A204.1 (cell line): ENCODE results near the gene SLC25A44.
"Not testable (repeated sequence)": the region's sequence is repeated elsewhere in the genome, so short reads cannot be mapped to it uniquely, and the experiment has no call there.

Experiments used
- FAIRE-seq: peaks from 2 replicates; lab custom pipeline; 2012; peaks lifted over from hg19 to GRCh38; lab: Jason Lieb, UNC

The SLC25A44 gene

GRCh38 chr1:156163712-156164111 is 30.2 kb upstream of the SLC25A44 start:
- FAIRE-seq = no peak

GRCh38 chr1:156164125-156164831 is 29.6 kb upstream of the SLC25A44 start:
- FAIRE-seq = no peak

- FAIRE-seq = no peak
Observed at GRCh38 chr1:156165083-156165482, 28.8 kb upstream of the SLC25A44 start.

DNA sequence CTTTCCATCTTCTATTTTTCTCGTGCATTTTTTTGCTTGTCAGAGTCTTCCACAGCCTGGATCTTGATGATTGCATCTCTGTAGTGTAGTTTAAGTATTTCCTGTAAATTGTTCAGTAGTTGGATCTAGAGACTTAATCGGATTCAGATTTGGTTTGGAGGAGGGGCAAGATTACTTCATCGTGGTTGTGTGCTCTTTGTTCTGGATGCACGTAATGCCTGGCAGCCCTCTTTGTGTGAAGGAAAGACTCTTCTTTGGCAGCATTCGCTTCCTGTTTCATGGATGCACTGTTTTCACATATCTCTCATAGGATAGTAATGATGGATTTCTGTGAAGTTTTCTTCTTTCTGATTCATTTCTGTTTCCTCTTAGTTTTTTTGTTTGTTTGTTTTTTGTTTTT is 26.4 kb upstream of the SLC25A44 start:
- FAIRE-seq = no peak

DNA sequence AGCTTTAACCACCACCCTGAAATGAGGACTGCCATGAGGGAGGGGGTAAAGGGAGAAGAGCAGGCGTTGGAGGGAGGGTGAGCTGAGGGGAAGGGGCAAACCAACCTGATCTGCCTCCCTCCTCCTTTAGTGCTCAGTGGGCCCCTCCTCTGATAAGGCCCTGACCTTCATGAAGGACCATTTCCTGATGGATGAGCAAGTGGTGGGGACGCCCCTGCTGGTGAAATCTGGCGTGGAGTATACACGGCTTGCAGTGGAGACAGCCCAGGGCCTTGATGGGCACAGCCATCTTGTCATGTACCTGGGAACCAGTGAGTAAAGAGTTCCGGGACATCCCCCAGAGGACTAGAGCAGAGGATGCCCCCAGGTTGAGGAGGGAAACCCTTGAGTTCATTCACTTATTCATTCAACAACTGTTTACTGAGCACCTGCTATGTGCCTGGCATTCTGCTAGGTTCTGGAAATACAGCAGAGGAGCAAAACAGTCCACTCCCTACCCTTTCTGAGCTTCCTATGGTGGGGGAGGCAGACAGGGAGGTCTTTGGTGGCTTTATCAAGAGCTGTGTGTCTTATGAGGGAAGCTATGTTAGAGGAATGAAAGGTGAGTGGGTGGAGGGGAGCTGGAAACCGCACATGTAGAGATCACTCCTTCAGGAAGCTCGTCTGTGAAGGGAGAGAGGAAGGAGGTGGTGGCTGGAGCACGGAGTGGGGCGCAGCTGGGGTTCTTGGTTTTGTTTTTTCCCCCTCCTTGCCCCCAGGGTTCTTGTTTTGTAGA is 21.0 kb upstream of the SLC25A44 start:
- no peak for FAIRE-seq

DNA sequence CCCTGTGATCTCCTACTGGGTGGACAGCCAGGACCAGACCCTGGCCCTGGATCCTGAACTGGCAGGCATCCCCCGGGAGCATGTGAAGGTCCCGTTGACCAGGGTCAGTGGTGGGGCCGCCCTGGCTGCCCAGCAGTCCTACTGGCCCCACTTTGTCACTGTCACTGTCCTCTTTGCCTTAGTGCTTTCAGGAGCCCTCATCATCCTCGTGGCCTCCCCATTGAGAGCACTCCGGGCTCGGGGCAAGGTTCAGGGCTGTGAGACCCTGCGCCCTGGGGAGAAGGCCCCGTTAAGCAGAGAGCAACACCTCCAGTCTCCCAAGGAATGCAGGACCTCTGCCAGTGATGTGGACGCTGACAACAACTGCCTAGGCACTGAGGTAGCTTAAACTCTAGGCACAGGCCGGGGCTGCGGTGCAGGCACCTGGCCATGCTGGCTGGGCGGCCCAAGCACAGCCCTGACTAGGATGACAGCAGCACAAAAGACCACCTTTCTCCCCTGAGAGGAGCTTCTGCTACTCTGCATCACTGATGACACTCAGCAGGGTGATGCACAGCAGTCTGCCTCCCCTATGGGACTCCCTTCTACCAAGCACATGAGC is 17.2 kb upstream of the SLC25A44 start:
- FAIRE-seq = no peak

GRCh38 chr1:156177919-156178654 is 15.8 kb upstream of the SLC25A44 start:
- no peak for FAIRE-seq

GRCh38 chr1:156180471-156180870 is 13.4 kb upstream of the SLC25A44 start:
- FAIRE-seq = no peak

DNA sequence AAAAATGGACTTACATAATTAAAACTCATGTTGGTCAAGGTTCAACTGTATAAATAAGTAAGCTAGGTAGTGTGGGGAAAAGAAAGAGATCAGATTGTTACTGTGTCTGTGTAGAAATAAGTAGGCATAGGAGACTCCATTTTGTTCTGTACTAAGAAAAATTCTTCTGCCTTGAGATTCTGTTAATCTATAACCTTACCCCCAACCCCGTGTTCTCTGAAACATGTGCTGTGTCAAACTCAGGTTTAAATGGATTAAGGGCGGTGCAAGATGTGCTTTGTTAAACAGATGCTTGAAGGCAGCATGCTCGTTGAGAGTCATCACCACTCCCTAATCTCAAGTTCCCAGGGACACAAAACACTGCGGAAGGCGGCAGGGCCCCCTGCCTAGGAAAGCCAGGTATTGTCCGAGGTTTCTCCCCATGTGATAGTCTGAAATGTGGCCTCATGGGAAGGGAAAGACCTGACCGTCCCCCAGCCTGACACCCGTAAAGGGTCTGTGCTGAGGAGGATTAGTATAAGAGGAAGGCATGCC is 12.4 kb upstream of the SLC25A44 start:
- FAIRE-seq = not testable (repeated sequence)

DNA sequence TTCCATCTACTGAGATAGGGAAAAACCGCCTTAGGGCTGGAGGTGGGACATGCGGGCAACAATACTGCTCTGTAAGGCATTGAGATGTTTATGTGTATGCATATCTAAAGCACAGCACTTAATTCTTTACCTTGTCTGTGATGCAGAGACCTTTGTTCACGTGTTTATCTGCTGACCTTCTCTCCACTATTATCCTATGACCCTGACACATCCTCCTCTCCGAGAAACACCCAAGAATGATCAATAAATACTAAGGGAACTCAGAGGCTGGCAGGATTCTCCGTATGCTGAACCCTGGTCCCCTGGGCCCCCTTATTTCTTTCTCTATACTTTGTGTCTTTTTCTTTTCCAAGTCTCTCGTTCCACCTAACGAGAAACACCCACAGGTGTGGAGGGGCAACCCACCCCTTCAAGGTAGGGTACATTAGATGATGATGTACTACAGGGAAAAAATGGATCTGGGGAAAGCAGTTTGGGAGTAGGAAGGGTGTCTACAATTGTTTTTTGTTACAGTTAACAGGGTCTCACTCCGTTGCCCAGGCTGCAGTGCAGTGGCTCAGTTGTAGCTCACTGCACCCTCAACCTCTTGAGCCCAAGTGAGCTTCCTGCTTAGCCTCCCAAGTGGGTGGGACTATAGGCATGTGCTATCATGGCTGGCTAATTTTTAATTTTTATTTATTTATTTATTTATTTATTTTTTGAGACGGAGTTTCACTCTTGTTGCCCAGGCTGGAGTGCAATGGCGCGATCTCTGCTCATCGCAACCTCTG is 11.7 kb upstream of the SLC25A44 start:
- not testable (repeated sequence) for FAIRE-seq

GRCh38 chr1:156186347-156187177 is 7.3 kb upstream of the SLC25A44 start:
- FAIRE-seq = not testable (repeated sequence)

GRCh38 chr1:156190265-156190664 is 3.6 kb upstream of the SLC25A44 start:
- not testable (repeated sequence) for FAIRE-seq

DNA sequence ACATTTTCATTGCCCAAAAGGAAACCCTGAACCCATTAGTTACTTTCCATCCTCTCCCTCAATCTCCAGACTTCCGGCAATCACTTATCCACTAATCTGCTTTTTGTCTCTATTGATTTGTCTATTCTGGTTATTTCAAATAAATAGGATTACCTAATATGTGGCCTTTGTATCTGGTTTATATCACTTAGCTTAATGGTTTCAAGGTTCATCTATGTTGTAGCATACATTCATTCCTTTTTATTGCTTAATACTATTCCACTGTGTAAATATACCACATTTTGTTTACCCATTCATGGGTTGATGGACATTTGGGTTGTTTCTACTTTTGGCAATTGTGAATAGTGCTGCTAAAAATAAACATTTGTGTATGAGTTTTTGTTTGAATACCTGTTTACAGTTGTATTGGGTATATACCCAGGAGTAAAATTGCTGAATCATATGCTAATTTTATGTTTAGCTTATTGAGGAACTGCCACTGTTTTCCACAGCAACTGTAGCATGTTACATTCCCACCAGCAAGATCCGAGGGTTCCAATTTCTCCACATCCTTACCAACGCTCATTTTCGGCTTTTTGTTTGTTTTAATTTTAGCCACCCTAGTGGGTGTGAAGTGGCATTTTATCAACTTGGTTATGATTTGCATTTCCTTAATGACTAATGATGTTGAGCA is 2.5 kb upstream of the SLC25A44 start:
- no peak for FAIRE-seq

DNA sequence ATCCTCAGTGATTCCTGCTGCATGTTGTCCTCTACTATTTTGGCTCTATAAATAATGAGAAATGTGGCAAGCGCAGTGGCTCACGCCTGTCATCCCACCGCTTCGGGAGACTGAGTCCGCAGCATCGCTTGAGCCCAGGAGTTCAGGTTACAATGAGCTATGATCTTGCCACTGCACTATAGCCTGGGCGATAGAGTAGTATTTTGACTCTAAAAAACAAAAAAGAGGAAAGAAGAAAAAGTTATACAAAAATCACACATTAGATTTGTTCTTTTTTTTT is 756 bp upstream of the SLC25A44 start:
- no peak for FAIRE-seq

DNA sequence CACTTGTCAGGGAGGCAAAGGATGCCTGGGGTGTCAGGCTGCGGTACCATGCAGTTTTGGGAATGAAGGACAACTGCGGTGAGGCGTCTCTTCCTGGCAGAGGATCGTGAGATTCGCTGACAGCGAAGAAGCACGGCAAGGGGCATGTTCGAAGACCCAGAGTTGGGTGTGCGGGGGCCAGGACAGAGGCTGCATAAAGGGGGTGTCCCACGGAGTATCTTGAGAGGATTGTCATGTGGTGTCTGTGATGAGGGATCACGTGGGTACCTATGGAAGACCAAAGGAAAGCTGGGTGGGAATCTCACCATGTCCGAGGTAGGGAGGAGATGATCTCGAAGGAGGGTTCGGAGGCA is 372 bp downstream of the SLC25A44 start:
- FAIRE-seq = no peak

DNA sequence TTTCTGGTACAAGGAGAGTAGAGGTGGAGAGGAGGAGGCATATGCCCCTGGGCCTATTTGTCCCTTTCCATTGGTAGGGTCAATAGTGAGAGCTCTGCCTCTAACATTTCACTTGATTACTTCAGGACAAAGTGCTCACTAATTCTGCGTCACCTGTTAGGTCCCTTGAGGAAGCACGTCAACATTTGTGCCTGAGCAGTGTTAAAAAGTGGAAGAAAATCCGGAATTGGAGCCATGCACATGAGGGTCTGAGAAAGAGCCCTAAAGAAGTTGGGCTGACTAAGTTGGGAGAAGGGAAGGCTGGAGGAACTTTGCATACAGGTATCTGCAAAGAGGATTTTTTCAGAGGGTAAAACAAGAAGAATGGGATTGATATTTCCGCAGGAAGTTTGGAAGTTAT is 1.9 kb downstream of the SLC25A44 start:
- FAIRE-seq = no peak

DNA sequence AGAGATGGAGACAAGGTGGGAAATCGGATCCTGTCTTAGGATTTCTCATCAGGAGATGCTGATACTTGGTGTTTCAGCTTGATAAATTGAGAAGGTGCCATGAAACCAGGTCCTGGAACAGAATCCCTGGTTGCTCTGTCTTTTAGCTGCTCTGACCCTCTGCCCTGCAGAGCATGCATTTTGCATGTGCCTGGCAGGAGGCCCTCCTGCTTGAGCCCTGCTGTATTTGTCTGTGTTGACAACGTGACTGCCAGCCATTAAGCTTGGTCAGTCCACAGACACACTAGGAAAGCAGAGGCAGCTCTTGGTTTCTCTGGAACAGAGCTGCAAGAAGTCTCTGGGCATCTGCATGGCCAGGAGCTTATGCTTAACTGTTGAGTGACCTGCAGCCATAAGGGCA is 2.5 kb downstream of the SLC25A44 start:
- no peak for FAIRE-seq

DNA sequence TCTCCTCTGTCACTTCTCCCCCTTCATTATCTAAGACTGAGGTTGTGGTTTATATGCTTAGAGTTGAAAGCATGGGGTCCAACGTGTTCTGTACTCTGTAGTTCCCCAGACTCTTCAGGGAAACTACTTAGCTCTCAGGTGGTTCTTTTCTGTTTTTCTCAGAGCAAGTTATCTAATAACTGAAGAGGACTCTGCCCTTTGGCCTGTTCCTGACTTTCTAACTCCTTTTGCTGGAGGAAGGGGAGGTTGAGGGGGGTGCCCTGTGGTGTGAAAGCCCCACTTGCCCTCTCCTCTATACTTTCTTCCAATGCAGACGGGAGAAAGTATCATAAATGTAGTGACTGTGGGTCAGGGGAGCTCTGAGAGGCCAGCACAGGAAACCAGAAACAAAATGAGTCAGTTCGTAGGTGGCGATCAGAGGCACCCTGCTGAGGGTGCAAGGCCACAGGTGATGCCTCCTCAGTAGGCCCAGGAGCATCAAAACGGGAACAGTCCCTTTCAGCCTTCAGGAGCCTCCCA is 5.0 kb downstream of the SLC25A44 start:
- FAIRE-seq = no peak

GRCh38 chr1:156200044-156200443 is 6.1 kb downstream of the SLC25A44 start:
- no peak for FAIRE-seq

DNA sequence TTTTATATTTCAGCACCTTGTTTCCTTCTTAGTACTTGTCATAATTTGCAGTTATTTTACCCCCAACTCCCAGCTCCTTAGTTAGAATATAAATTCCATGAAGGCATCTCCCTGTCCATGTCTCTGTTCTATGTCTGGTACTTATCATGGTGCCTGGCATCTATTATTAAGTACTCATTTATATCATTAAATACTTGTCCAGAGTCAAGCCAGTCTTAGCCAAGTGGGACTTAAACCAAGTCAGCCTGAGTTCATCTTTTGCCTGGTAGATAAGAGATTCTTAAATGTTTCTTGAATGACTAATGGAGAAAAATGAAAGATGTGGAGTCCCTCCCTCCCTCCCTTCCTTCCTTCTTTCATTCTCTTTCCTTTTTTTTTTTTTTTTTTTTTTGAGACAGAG is 9.4 kb downstream of the SLC25A44 start:
- no peak for FAIRE-seq
